Measurements from ENCODE around the gene AKAP13.

Gene AKAP13

DNA sequence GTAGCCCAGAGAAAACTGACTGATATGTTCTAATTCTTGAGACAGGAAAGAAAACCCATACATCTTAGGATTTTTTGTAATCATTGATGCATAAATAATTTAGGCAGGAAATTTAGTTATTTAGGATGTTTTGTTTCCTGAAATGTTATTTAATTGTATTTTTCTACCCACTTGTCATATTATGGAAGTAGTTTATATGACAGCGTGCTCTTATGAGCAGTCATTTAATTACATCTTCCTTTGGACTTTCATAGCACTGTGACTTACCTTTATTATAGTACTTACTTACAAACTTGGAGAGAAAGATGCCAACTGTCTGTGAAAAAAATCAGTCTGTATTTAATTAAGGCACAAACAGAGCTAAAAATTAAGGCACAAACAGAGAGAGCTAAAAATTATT lies 65.0 kb downstream of the AKAP13 start:
- DNase-seq (ENCODE audit: low read depth), result no peak

DNA sequence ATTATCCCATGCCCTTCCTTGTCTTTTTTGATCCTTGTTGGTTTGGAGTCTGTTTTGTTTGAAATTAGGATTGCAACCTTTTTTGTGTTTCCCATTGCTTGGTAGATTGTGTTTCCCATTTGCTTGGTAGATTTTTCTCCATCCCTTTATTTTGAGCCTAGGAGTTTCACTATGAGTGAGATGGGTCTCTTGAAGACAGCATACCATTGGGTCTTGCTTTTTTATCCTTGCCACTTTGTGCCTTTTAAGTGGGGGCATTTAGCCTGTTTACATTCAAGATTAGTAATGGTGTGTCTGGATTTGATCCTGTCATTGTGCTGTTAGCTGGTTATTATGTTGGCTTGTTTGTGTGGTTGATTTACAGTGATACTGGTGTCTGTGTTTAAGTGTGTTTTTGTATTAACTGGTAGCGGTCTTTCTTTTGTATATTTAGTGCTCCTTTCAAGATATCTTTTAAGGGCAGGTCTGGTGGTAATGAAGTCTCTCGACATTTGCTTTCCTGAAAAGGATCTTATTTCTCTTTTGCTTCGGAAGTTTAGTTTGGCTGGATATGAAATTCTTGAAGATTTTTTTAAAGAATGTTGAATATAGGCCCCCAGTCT lies 70.8 kb downstream of the AKAP13 start:
- DNase-seq (ENCODE audit: low read depth), result no peak

DNA sequence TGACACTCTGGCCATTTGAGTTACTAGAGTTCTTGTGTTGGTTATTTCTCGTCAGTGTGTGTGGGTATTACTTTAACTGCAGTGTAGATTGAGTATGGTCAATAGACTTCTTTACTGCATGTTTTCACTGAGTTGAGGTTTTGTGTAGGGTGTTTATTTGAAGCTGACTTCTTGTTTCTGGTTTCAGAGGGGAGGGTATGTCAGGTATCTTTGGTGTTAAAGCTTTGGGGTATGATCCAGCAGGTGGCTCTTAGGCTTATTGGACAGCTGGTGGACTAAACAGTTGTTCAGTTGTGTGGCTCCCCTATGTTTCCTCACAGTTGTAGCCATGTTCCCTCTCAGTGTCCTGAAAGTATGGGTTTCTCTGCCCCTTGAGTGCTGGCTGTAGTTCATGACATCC lies 72.0 kb downstream of the AKAP13 start:
- no peak for DNase-seq (ENCODE audit: low read depth)

GRCh38 chr15:85453144-85453872 lies 72.9 kb downstream of the AKAP13 start:
- no peak for DNase-seq (ENCODE audit: low read depth)

DNA sequence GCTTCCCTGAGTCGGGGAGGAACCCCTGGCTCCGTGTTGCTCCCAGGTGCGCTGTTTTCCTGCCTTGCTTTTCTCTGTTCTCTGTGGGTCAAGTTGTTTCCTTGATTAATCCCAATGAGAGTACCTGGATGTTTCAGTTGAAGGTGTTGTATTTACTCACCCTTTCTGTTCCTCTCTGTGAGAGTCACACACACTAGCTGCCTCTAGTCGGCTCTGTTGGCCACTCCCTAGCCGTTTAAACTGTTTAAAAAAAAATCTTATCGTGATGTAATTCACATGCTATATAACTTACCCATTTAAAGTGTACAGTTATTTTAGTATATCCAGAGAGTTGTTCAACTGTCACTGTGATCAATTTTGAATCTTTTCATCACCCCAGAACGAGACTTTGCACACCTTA lies 74.0 kb downstream of the AKAP13 start:
- DNase-seq (ENCODE audit: low read depth), result no peak

GRCh38 chr15:85455891-85456290 lies 75.5 kb downstream of the AKAP13 start:
- no peak for DNase-seq (ENCODE audit: low read depth)

- DNase-seq (ENCODE audit: low read depth), result no peak
Observed at GRCh38 chr15:85456798-85457197, 76.4 kb downstream of the AKAP13 start.

GRCh38 chr15:85457392-85457968 lies 77.1 kb downstream of the AKAP13 start:
- DNase-seq (ENCODE audit: low read depth), result no peak

DNA sequence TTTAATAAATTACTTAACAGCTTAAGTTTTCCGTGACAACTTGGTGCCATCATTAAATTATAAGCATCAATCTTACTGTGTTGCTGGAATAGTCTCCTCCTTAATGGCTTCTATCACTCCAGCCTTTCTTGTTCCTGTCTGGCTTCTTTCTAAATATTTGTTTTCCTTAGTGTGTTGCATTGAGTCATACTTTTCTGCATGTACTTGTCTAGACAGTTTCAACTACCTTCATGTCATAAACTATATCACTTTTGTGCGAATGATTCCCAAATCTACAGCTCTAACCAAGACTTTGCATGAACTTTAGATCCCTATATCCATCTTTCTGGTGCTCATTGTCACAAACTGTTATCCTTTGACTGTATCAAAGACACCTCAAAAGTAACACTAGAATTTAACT lies 78.4 kb downstream of the AKAP13 start:
- no peak for DNase-seq (ENCODE audit: low read depth)

- no peak for DNase-seq (ENCODE audit: low read depth)
Observed at GRCh38 chr15:85462029-85462428, 81.6 kb downstream of the AKAP13 start.

DNA sequence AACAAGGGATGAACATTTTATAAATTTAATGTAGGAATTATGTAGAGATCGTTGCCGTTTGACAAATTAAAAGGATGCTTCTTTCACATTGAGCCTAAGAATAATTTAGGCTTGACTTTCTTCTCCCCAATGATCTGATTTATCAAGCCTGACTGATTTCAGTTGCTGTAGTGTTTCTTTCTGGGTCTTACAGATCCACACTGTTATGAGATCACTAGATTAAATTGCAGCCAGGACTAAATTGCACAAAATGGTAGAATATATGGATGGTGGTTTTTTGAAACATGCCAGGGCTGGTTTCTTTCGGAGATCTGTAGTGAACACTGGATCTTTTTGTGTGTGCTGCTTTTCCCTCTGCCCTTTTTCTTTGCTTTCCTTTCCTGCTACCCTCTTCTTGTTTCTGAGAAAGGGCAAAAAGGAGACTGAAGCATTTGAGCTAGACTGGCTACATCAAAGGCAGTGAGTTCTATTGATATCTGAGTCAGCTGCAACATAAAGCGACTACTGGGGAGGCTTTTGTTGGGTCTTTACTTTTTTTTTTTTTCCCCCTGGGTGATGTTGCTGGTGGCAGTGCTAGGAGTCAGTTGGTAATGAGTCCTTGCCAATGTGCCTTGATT lies 83.0 kb downstream of the AKAP13 start:
- no peak for DNase-seq (ENCODE audit: low read depth)

DNA sequence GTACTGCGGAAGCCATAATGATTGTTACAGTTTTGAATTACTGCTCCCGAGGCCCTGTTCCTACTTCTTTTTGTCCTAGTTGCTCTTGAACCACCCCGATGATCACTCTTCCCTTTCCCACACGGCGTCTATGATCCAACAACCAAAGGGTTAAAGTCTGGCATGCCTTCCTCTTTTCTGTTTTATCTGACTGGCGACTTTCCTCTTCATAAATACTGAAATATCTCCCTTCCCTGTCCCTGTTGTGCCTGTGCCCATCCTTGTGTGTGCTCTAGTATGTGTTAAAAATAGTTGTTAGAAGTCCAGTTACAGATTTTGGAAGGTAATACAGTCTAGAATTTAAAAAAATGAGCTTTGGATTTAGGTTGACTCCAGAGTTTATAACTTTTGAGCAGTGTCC lies 83.6 kb downstream of the AKAP13 start:
- DNase-seq (ENCODE audit: low read depth), result no peak

- DNase-seq (ENCODE audit: low read depth), result no peak
Observed at GRCh38 chr15:85464471-85464870, 84.1 kb downstream of the AKAP13 start.

GRCh38 chr15:85470563-85471271 lies 90.3 kb downstream of the AKAP13 start:
- DNase-seq (ENCODE audit: low read depth), result no peak

DNA sequence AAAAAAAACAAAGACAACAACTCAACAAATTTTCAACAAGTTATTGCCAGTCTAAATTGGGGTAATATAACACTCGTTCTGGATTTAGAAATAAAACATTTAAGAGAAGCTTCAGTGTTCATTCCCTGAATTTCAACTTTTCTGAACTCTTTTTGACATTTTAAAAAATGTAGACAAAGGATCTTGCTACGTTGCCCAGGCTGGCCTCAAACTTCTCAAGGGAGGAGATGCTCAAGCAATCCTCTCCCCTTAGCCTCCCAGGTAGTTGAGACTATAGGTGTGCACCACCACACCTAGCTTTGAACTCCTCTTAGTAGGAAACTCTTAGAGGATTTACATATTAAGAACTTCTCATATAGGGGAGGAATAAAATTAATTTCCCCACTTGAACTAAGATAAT lies 91.9 kb downstream of the AKAP13 start:
- DNase-seq (ENCODE audit: low read depth), result no peak

DNA sequence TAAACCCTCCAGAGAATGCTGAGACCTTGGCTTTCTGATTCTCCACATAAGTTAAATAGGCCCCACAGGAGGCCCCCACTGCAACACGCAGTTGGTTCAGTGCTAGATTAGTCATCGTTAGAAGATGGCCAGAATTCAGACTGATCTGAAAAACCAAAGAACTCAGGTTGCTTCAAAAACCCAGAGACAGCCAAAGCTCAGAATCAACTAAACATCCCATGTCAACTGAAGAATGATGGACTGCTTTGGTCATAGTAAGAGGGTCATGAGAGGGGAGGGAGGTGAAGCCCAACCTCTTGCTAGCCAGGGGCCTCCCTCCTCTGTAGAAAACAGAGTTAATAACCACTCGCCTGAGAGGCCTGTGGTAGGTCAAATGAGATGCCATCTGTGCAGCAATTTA lies 93.1 kb downstream of the AKAP13 start:
- DNase-seq (ENCODE audit: low read depth), result no peak

DNA sequence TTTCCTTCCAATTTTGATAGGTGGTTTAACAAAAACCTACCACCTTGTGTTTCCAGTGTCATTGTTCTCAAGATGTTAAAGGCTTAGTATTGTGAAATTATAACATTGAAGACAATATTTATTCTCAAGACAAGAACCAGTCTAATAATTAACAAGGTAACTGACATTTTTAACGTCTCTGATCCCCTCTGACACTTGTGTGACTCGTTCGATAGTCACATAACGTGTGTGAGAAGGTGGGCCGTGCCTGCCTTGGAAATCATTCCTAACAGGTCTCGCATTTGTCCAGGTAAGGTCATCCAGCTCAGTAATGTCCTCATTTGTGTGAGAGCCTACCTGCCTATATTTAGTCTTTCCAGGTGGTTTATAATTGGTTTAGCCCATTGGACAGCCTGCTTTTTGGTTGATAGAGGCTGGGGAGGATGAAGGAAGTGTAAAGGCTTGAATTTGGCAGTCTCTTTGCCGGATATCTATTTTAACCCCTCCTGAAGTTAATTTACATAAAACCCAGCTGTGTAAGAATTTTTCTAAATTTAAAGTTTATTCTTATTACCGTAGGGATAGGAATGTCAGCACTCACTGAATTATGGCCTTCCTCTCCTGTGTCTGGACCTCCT lies 94.4 kb downstream of the AKAP13 start:
- no peak for DNase-seq (ENCODE audit: low read depth)

DNA sequence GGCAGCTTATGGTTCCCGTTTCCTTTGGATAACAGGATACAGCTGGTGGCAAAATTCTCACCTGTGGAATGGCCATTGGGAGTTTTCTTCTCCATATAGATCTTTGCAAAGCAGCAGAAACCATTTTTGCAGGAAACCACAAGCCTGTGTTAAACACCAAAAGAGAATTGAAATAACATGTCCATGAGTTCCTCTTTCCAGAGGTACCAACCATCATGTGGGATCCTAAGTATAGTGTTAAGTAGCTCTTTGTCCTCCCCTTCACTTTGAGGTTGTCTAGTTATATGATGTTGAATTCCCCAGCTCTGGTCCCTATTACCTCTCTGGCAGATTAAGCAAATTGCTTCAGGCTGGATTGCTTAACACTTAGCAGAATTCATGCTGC lies 94.9 kb downstream of the AKAP13 start:
- DNase-seq (ENCODE audit: low read depth), result no peak

DNA sequence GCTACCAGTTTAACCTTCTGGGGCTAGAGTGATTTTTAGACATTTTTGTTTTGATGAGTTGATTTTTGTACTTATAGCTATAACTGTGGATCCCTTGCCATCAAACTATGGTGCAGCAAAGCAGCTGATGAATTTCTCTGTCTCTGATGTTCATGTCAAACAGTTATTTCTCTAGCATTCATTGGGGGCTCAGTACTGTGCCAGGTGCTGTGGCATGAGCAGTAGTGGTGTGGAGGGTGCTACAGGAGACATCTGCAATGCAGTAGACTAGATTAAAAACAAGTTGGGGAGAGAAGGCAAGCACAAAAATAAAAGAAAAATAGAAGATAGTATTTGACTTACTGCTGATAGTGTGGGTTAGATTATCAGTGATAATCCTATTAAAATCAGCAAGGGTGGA lies 95.3 kb downstream of the AKAP13 start:
- DNase-seq (ENCODE audit: low read depth), result no peak

DNA sequence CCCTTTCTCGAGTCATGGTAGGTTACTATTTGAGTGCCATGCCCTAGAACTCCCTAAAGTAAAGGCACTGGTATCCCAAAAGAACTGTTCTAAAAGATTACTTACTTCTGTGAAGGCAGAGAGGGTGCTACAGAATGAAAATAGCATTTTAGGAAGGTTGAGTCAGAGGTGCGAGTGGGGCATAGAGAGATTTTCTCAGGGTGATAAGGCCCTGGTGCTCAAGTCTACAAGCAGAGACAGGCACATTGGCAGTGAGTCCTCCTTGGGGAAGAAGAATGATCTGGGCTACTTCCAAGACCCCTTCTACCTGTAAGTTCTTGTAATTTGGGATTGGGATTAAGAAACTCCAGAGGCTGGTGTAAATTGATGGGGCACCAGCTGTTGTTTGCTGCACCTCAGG lies 96.7 kb downstream of the AKAP13 start:
- no peak for DNase-seq (ENCODE audit: low read depth)

- no peak for DNase-seq (ENCODE audit: low read depth)
Observed at GRCh38 chr15:85477730-85478129, 97.3 kb downstream of the AKAP13 start.

DNA sequence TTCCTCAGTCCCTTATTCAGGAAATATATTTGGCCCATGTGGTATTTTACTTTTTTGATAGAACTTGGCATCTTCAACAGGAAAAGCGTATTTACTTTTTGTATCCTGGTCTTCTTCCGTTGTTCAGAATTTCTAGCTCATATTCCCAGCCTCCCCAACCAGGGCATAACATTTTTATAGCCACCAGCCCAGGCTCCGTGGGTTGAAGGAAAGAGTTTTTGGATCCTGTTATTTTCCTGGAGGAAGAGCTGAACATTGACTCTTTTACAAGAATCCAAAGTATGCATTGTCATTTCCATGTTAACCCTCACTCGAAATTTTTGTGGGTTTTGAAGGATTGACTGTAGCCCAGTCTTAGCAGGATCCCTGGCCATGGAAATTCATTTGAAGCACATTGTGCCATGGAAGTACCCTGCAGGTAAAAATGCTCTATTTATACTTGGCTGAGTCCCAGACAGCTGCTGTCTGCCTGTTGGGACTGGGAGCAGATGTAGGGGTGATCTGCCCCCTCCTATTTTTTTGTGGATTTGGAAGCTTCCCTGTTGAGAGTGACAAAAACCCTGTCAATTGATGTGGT lies 98.8 kb downstream of the AKAP13 start:
- no peak for DNase-seq (ENCODE audit: low read depth)
